T47D (cell line): ENCODE results near the gene CCNT2.
A peak's percentile ranks its signal among the peaks of the same experiment; 100 is the strongest.
"Not testable (repeated sequence)": the region's sequence is repeated elsewhere in the genome, so short reads cannot be mapped to it uniquely, and the experiment has no call there.

Source experiments
- DNase-seq, 2 experiments: peaks; one replicate each; pipeline versions ENCODE4 v3.0.0 to v3.0.0-alpha.2; 2011 to 2012; ENCODE audit warnings: low read depth in 1 of 2, low spot score in 1 of 2
- JUND ChIP-seq: IDR thresholded peaks from 2 replicates; pipeline ENCODE4 v1.6.1; 2012; ENCODE audit warnings: low read depth
- in situ Hi-C: cut with HindIII; loops from 2 replicates; pipeline ENCODE4 v1.10.0; 2016; ENCODE audit warnings: low sequenced_read_pairs, low pct_unique_long_range_greater_than_20kb

CCNT2 gene

GRCh38 chr2:134957477-134957876, 38.9 kb downstream of the CCNT2 start:
- DNase-seq = no peak
- in situ Hi-C loops = no loop called here
- TF ChIP-seq JUND = no peak

- DNase-seq, in situ Hi-C loops: not testable (repeated sequence)
These were observed 48.5 kb downstream of the CCNT2 start for GRCh38 chr2:134967166-134967565.

- in situ Hi-C loops = no loop called here
- no peak for DNase-seq
- no peak for TF ChIP-seq JUND
These were observed 54.9 kb downstream of the CCNT2 start for GRCh38 chr2:134973241-134974138.

- no peak for TF ChIP-seq JUND
- in situ Hi-C loops = no loop called here
- peak in 1 of 2 experiments; percentile 12 for DNase-seq
These were observed 56.8 kb downstream of the CCNT2 start for GRCh38 chr2:134975281-134976009.

- TF ChIP-seq JUND = no peak
- DNase-seq = no peak
- in situ Hi-C loops = no loop called here
These were observed 57.6 kb downstream of the CCNT2 start for GRCh38 chr2:134976074-134976702.

DNA sequence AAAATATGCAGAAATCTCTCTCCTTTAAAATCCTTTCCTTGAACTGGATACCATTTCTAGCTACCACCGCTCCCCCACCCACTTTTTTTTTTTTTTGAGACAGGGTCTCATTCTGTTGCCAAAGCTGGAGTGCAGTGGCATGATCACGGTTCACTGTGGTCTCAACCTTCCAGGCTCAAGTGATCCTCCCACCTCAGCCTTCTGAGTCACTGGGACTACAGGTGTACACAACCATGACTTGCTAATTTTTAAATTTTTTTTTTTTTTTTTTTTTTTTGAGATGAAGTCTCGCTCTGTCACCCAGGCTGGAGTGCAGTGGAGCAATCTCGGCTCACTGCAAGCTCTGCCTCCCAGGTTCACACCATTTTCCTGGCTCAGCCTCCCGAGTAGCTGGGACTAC, 58.5 kb downstream of the CCNT2 start:
- DNase-seq, in situ Hi-C loops: not testable (repeated sequence)

DNA sequence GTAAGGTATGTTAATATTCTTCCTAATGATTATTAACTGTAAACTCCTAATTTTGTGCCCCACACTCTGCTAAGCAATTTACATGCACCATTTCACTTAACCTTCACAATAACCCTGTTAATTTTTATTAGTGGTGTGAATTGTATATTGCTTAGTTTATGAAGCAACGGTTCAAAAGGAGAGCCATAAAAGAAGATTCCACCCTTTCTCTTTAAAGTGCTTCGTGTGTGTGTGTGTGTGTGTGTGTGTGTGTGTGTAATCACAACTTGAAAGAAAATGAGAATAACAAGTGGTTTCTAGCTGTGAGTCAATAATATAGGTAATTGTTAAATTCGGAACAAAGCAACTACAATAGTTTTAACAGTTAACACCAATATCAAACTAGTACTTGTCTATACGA, 60.6 kb downstream of the CCNT2 start:
- in situ Hi-C loops = no loop called here
- TF ChIP-seq JUND = no peak
- DNase-seq = no peak

DNA sequence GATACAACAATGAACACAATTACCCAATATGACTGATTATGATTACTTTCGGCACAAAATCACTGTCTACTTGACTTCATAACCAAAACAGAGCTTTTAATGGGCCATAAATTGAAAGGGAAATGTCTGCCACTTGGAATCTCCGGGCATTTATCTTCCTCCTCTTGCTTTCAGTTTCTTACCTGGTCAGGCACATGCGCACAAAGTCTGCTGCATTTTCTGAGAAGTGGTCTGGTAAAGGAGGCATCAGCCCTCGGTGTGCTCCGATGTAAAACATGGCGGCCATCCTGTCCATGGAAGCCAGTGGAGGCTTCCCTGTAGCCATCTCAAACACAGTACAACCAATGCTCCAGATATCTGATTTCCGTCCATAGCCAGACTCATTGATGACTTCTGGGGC, 62.0 kb downstream of the CCNT2 start:
- TF ChIP-seq JUND = no peak
- no peak for DNase-seq
- in situ Hi-C loops = no loop called here

GRCh38 chr2:134982603-134983002, 64.0 kb downstream of the CCNT2 start:
- no peak for DNase-seq
- TF ChIP-seq JUND = no peak
- in situ Hi-C loops = no loop called here

DNA sequence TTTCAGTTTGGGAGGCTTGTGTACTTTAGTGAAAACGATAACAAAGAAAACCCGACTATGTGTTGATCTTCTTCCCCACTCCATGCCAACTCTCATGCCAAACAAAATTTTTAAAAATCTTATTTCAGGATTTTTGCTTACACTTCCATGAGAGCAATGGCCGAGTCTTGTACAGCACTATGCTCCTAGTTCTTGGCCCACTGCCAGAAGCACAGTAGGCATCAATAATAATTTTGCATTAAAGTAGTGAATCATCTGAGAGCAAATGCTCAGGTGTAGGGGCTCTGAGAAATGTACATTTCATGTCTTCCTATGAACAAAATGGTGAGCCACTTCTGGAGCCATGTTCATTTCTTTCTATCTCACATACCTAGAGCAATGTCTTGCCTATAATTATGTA, 66.4 kb downstream of the CCNT2 start:
- in situ Hi-C loops = no loop called here
- no peak for TF ChIP-seq JUND
- no peak for DNase-seq

GRCh38 chr2:134988994-134989605, 70.5 kb downstream of the CCNT2 start:
- in situ Hi-C loops = no loop called here
- DNase-seq = peak in 1 of 2 experiments; percentile 43
- TF ChIP-seq JUND = no peak

DNA sequence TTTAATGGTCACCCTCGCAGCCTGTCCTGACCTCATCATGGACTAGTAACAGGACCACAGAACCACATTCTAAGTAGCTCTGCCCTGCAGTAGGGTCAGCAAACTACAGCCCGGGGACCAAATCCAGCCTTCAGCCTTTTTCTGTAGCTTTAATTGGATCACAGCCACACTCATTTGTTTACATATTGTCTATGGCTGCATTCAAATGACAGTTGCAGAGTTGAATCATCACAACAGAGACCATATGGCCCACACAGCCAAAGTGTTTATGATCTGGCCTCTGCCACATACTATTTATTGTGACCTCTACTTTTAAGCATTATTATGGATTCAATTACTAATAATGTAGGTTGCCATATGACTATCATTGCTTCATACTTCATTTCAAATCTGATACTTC, 80.9 kb downstream of the CCNT2 start:
- no peak for TF ChIP-seq JUND
- in situ Hi-C loops = no loop called here
- no peak for DNase-seq

DNA sequence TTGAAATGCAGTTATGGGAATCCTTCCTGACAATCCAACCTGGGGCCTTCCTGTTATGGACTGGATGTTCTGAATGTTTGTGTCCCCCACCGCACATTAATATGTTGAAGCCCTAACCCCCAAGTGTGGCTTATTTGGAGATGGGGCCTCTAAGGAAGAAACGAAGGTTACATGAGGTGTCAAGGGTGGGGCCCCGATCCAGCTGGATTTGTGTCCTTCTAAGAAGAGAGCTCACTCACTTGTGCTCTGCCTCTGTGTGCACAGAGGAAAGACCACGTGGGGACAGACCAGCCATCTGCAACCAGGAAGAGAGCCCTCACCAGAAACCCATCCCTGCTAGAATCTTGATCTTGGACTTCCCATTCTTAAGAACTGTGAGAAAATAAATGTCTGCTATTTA, 84.2 kb downstream of the CCNT2 start:
- in situ Hi-C loops = no loop called here
- no peak for DNase-seq
- no peak for TF ChIP-seq JUND
